ENCODE results near the gene NCDN.

NCDN gene

GRCh38 chr1:35589516-35590427 is 32.2 kb downstream of the NCDN start:
- DNase-seq = no peak

- DNase-seq = no peak
Observed at GRCh38 chr1:35590476-35591040, 33.0 kb downstream of the NCDN start.

GRCh38 chr1:35591211-35591610 is 33.6 kb downstream of the NCDN start:
- DNase-seq = no peak

- no peak for DNase-seq
Observed at GRCh38 chr1:35592991-35593769, 35.6 kb downstream of the NCDN start.

GRCh38 chr1:35594005-35594760 is 36.6 kb downstream of the NCDN start:
- DNase-seq = no peak

GRCh38 chr1:35595684-35596083 is 38.1 kb downstream of the NCDN start:
- no peak for DNase-seq

GRCh38 chr1:35597870-35598269 is 40.3 kb downstream of the NCDN start:
- DNase-seq = no peak

GRCh38 chr1:35598895-35599294 is 41.3 kb downstream of the NCDN start:
- no peak for DNase-seq

GRCh38 chr1:35599411-35599810 is 41.8 kb downstream of the NCDN start:
- DNase-seq = no peak

GRCh38 chr1:35600593-35600992 is 43.0 kb downstream of the NCDN start:
- no peak for DNase-seq

- DNase-seq = peak in 3 of 56 donors; percentile 8 to 24 (median 24)
Observed at GRCh38 chr1:35603468-35603867, 45.9 kb downstream of the NCDN start.

- no peak for DNase-seq
Observed at GRCh38 chr1:35603941-35604340, 46.3 kb downstream of the NCDN start.

- DNase-seq = no peak
Observed at GRCh38 chr1:35605071-35605866, 47.7 kb downstream of the NCDN start.

GRCh38 chr1:35605867-35606182 is 48.2 kb downstream of the NCDN start:
- DNase-seq = no peak

GRCh38 chr1:35611655-35612054 is 54.1 kb downstream of the NCDN start:
- DNase-seq = no peak

GRCh38 chr1:35615440-35615839 is 57.8 kb downstream of the NCDN start:
- no peak for DNase-seq

Data from amygdala (tissue), 56 donors.